Hippocampal formation (tissue), 2 donors: ENCODE results near the gene GOSR2.
"Not testable (repeated sequence)": the region's sequence is repeated elsewhere in the genome, so short reads cannot be mapped to it uniquely, and the experiment has no call there.

Experiments used
- DNase-seq, 2 donors: peaks; one replicate each; lab custom pipeline; 2025; lab: John Stamatoyannopoulos, UW

The GOSR2 gene

GRCh38 chr17:46964315-46965265 lies 41.6 kb downstream of the GOSR2 start:
- no peak for DNase-seq

- DNase-seq, result no peak
Measured at GRCh38 chr17:46968224-46968834, 45.4 kb downstream of the GOSR2 start.

- no peak for DNase-seq
Measured at GRCh38 chr17:46968896-46969295, 45.9 kb downstream of the GOSR2 start.

GRCh38 chr17:46971647-46972300 lies 48.8 kb downstream of the GOSR2 start:
- no peak for DNase-seq

- no peak for DNase-seq
Measured at GRCh38 chr17:46972346-46972745, 49.4 kb downstream of the GOSR2 start.

GRCh38 chr17:46974086-46974485 lies 51.1 kb downstream of the GOSR2 start:
- DNase-seq, result no peak

GRCh38 chr17:46975287-46975686 lies 52.3 kb downstream of the GOSR2 start:
- no peak for DNase-seq

- DNase-seq, result no peak
Measured at GRCh38 chr17:46976626-46977270, 53.8 kb downstream of the GOSR2 start.

- no peak for DNase-seq
Measured at GRCh38 chr17:46977348-46977747, 54.4 kb downstream of the GOSR2 start.

GRCh38 chr17:46977750-46978488 lies 55.0 kb downstream of the GOSR2 start:
- no peak for DNase-seq

GRCh38 chr17:46978489-46979146 lies 55.7 kb downstream of the GOSR2 start:
- no peak for DNase-seq

- DNase-seq, result no peak
Measured at GRCh38 chr17:46979147-46979863, 56.3 kb downstream of the GOSR2 start, which contains the start of gene RPRML. RPRML (minus strand) TSS chr17:46979253; CDS start chr17:46979007, 246 bp downstream.

- no peak for DNase-seq
Measured at GRCh38 chr17:46982577-46982976, 59.6 kb downstream of the GOSR2 start.

- DNase-seq, result no peak
Measured at GRCh38 chr17:46983782-46984181, 60.8 kb downstream of the GOSR2 start.

GRCh38 chr17:46984341-46984740 lies 61.4 kb downstream of the GOSR2 start:
- DNase-seq, result no peak

GRCh38 chr17:46984892-46985291 lies 61.9 kb downstream of the GOSR2 start:
- DNase-seq, result no peak

GRCh38 chr17:46986366-46986765 lies 63.4 kb downstream of the GOSR2 start:
- no peak for DNase-seq

GRCh38 chr17:46987927-46988326 lies 65.0 kb downstream of the GOSR2 start:
- not testable (repeated sequence) for DNase-seq

GRCh38 chr17:46989637-46990431 lies 66.9 kb downstream of the GOSR2 start:
- DNase-seq, result no peak
